HUES64 (cell line): ENCODE measurements around the gene MYO1D.

ENCODE experiments used
- H3K27ac ChIP-seq: 2 replicates; pipeline ENCODE4 v1.7.0; 2013; ENCODE audit warnings: low read depth, low read length, inconsistent platforms
- H3K27me3 ChIP-seq: 2 replicates; pipeline ENCODE4 v1.6.1; 2013; ENCODE audit warnings: mild to moderate bottlenecking, low read length; ENCODE audit not compliant: insufficient read depth
- H3K36me3 ChIP-seq: 2 replicates; pipeline ENCODE4 v1.6.1; 2013; ENCODE audit warnings: mild to moderate bottlenecking, low read length; ENCODE audit not compliant: insufficient read depth
- H3K4me1 ChIP-seq: 2 replicates; pipeline ENCODE4 v1.6.1; 2013; ENCODE audit warnings: mild to moderate bottlenecking, low read length, moderate library complexity; ENCODE audit not compliant: insufficient read depth
- H3K4me3 ChIP-seq: 2 replicates; pipeline ENCODE4 v1.5.1; 2013; ENCODE audit warnings: mild to moderate bottlenecking, low read length, moderate library complexity
- H3K9ac ChIP-seq: 2 replicates; pipeline ENCODE4 v1.6.1; 2013; ENCODE audit warnings: mild to moderate bottlenecking, low read depth, low read length
- H3K9me3 ChIP-seq: 2 replicates; pipeline ENCODE4 v1.6.1; 2013; ENCODE audit warnings: low read depth, low read length; ENCODE audit not compliant: insufficient read depth
- WGBS: fragments of 150-250, 120-280 bp; methylation state at CpG from one replicate; pipeline ENCODE4 v1.1.7; 2013; ENCODE audit warnings: missing lambda C conversion rate; 5-methylcytosine and 5-hydroxymethylcytosine counted together

MYO1D gene

GRCh38 chr17:32471652-32472051 is 405.3 kb downstream of the MYO1D start:
- Histone ChIP-seq H3K27me3 (no peaks in the 10 kb centered on the region), H3K9me3 (no peaks in the 10 kb centered on the region), H3K27ac (no peak overlapping the region), H3K9ac (no peak overlapping the region), H3K36me3 (peaks cover 96% of the 10 kb centered on the region), H3K4me3 (no peak overlapping the region), H3K4me1 (no peaks in the 10 kb centered on the region)
- WGBS: 94% methylated on average over 4 of the region's 4 CpGs

- WGBS: 93% methylated on average over 6 of the region's 6 CpGs
- no peaks in the 10 kb centered on the region for H3K4me1 ChIP-seq
- no peak overlapping the region for H3K27ac ChIP-seq
- H3K27me3 ChIP-seq: no peaks in the 10 kb centered on the region
- no peaks in the 10 kb centered on the region for H3K9me3 ChIP-seq
- H3K4me3 ChIP-seq: no peak overlapping the region
- H3K9ac ChIP-seq: no peak overlapping the region
- peaks cover 96% of the 10 kb centered on the region for H3K36me3 ChIP-seq
These were observed 406.3 kb downstream of the MYO1D start for GRCh38 chr17:32470405-32471167.

- peaks cover 96% of the 10 kb centered on the region for H3K36me3 ChIP-seq
- H3K9ac ChIP-seq: no peak overlapping the region
- no peaks in the 10 kb centered on the region for H3K4me1 ChIP-seq
- WGBS: 88% methylated on average over 2 of the region's 7 CpGs
- H3K4me3 ChIP-seq: no peak overlapping the region
- H3K9me3 ChIP-seq: no peaks in the 10 kb centered on the region
- no peak overlapping the region for H3K27ac ChIP-seq
- no peaks in the 10 kb centered on the region for H3K27me3 ChIP-seq
These were observed 409.0 kb downstream of the MYO1D start for GRCh38 chr17:32467949-32468348.

- Histone ChIP-seq H3K4me1 (no peaks in the 10 kb centered on the region), H3K9me3 (no peaks in the 10 kb centered on the region), H3K27ac (no peak overlapping the region), H3K27me3 (no peaks in the 10 kb centered on the region), H3K36me3 (peaks cover 89% of the 10 kb centered on the region), H3K9ac (no peak overlapping the region), H3K4me3 (no peak overlapping the region)
- WGBS: 92% methylated on average over 1 of the region's 1 CpG
These were observed 412.6 kb downstream of the MYO1D start for GRCh38 chr17:32464374-32464773.

- no peak overlapping the region for H3K9ac ChIP-seq
- peaks cover 88% of the 10 kb centered on the region for H3K36me3 ChIP-seq
- H3K27me3 ChIP-seq: no peaks in the 10 kb centered on the region
- WGBS: 100% methylated on average over 1 of the region's 3 CpGs
- no peak overlapping the region for H3K27ac ChIP-seq
- no peaks in the 10 kb centered on the region for H3K9me3 ChIP-seq
- no peak overlapping the region for H3K4me3 ChIP-seq
- H3K4me1 ChIP-seq: no peaks in the 10 kb centered on the region
These were observed 413.6 kb downstream of the MYO1D start for GRCh38 chr17:32463304-32463703.

GRCh38 chr17:32461853-32462617 is 414.9 kb downstream of the MYO1D start:
- Histone ChIP-seq H3K36me3 (peaks cover 87% of the 10 kb centered on the region), H3K9ac (no peak overlapping the region), H3K4me1 (no peaks in the 10 kb centered on the region), H3K27ac (no peak overlapping the region), H3K4me3 (no peak overlapping the region), H3K27me3 (no peaks in the 10 kb centered on the region), H3K9me3 (no peaks in the 10 kb centered on the region)
- 94% methylated on average over 1 of the region's 1 CpG for WGBS

- no peak overlapping the region for H3K4me3 ChIP-seq
- H3K36me3 ChIP-seq: peaks cover 86% of the 10 kb centered on the region
- no peaks in the 10 kb centered on the region for H3K27me3 ChIP-seq
- H3K4me1 ChIP-seq: no peaks in the 10 kb centered on the region
- 82% methylated on average over 4 of the region's 4 CpGs for WGBS
- H3K9ac ChIP-seq: no peak overlapping the region
- H3K27ac ChIP-seq: no peak overlapping the region
- H3K9me3 ChIP-seq: no peaks in the 10 kb centered on the region
These were observed 415.4 kb downstream of the MYO1D start for GRCh38 chr17:32461498-32461852.

GRCh38 chr17:32460054-32460453 is 416.9 kb downstream of the MYO1D start:
- H3K9me3 ChIP-seq: no peaks in the 10 kb centered on the region
- 95% methylated on average over 4 of the region's 4 CpGs for WGBS
- no peak overlapping the region for H3K27ac ChIP-seq
- no peak overlapping the region for H3K9ac ChIP-seq
- H3K4me3 ChIP-seq: no peak overlapping the region
- no peaks in the 10 kb centered on the region for H3K27me3 ChIP-seq
- H3K4me1 ChIP-seq: no peaks in the 10 kb centered on the region
- peaks cover 84% of the 10 kb centered on the region for H3K36me3 ChIP-seq

- no peaks in the 10 kb centered on the region for H3K27me3 ChIP-seq
- no peak overlapping the region for H3K27ac ChIP-seq
- peaks cover 84% of the 10 kb centered on the region for H3K36me3 ChIP-seq
These were observed 418.6 kb downstream of the MYO1D start for GRCh38 chr17:32458371-32458770.

GRCh38 chr17:32453370-32453769 is 423.6 kb downstream of the MYO1D start:
- Histone ChIP-seq H3K9ac (no peak overlapping the region), H3K27me3 (no peaks in the 10 kb centered on the region), H3K27ac (no peak overlapping the region), H3K4me1 (no peaks in the 10 kb centered on the region), H3K9me3 (no peaks in the 10 kb centered on the region), H3K36me3 (peaks cover 94% of the 10 kb centered on the region), H3K4me3 (no peak overlapping the region)
- WGBS: 96% methylated on average over 2 of the region's 2 CpGs

More at GRCh38 chr17:32458371-32458770, 418.6 kb downstream of the MYO1D start:
- H3K4me3 ChIP-seq: no peak overlapping the region
- H3K9me3 ChIP-seq: no peaks in the 10 kb centered on the region
- no peaks in the 10 kb centered on the region for H3K4me1 ChIP-seq
- no peak overlapping the region for H3K9ac ChIP-seq

- Histone ChIP-seq H3K4me1 (no peaks in the 10 kb centered on the region), H3K9ac (no peak overlapping the region), H3K4me3 (no peak overlapping the region), H3K9me3 (no peaks in the 10 kb centered on the region), H3K36me3 (peaks cover 96% of the 10 kb centered on the region), H3K27me3 (no peaks in the 10 kb centered on the region), H3K27ac (no peak overlapping the region)
- WGBS: no CpG with 5 or more reads among the region's 1 CpG
These were observed 424.6 kb downstream of the MYO1D start for GRCh38 chr17:32452281-32452680.
